ENCODE data around the gene GAL3ST1. TPM values are rescaled to one million over a fixed set of nuclear protein-coding genes. Genes with fewer than 3 reads are reported as not detected.

GAL3ST1 gene
- total and polyA plus RNA-seq, 10 of the 15 experiments (the other 5 are each of a cell fraction or from before 2014, with no cell fraction given) = not detected

- TF ChIP-seq PBX3 (IDR thresholded peaks at IDR 0.05; ENCODE audit: insufficient replicate concordance, low read depth, low read length) (no peak), JUNB (IDR thresholded peaks at IDR 0.05) (no peak), NFYB (IDR thresholded peaks at IDR 0.05; ENCODE audit: insufficient read depth, low read depth, low read length) (no peak), BCL11A (IDR thresholded peaks at IDR 0.05; ENCODE audit: low read depth, low read length) (no peak), REST (IDR thresholded peaks at IDR 0.05; ENCODE audit: low read depth, low read length) (no peak), IRF3 (IDR thresholded peaks at IDR 0.05) (no peak), JUND (IDR thresholded peaks at IDR 0.05; ENCODE audit: low read depth, low read length) (no peak), BCLAF1 (IDR thresholded peaks at IDR 0.05) (no peak), YY1 (IDR thresholded peaks at IDR 0.05; ENCODE audit: low read depth, low read length) (0 out of 2 replicates have a peak, but pooled peaks have one; percentile 46), CBX3 (IDR thresholded peaks at IDR 0.05; ENCODE audit: borderline replicate concordance, low read depth) (no peak)
Observed at GRCh38 chr22:30605449-30606110, 31.1 kb upstream of the GAL3ST1 start (continued).

Measured in GM12878 (cell line).